ENCODE measurements around the gene MCC. TPM values are rescaled to one million over a fixed set of nuclear protein-coding genes. Genes with fewer than 3 reads are reported as not detected.

Gene MCC
- total and polyA plus RNA-seq, 2 donors (not counting 1 experiment from before 2014, with no cell fraction given), result 3.2 to 41.3 TPM

GRCh38 chr5:113244966-113245365, 243.3 kb downstream of the MCC start:
- TF ChIP-seq EZH2 (IDR thresholded peaks at IDR 0.05; ENCODE audit: low read length, missing control alignments) (no peak), CTCF (conservative IDR thresholded peaks at IDR 0.05 in 1 of 2, IDR thresholded peaks at IDR 0.05 in 1 of 2; ENCODE audit: low read depth in 1 of 2, low read length in 2 of 2) (no peak)
- no peaks in the 10 kb centered on the region for H3K4me1 ChIP-seq (ENCODE audit: control insufficient read depth, extremely low read depth, insufficient read depth, low read length)
- no peak for DNase-seq (ENCODE audit: low read depth in 2 of 2)
- no peaks in the 10 kb centered on the region for H3K9me3 ChIP-seq (ENCODE audit: control insufficient read depth, insufficient read depth, low read depth, low read length)
- no peak overlapping the region for H3K27ac ChIP-seq (ENCODE audit: insufficient read depth, low read length)
- no peaks in the 10 kb centered on the region for H4K20me1 ChIP-seq (ENCODE audit: control insufficient read depth, extremely low read depth, insufficient read depth, low read length)
- no peak overlapping the region for H2AFZ ChIP-seq (ENCODE audit: low read length)
- H3K4me3 ChIP-seq (replicated peaks in 1 of 4; ENCODE audit: control extremely low read depth in 1 of 4, insufficient read depth in 1 of 4, low read depth in 3 of 4, low read length in 4 of 4), result no peak overlapping the region
- no peaks in the 10 kb centered on the region for H3K36me3 ChIP-seq (ENCODE audit: control insufficient read depth, insufficient read depth, low read length)
- H3K9ac ChIP-seq (ENCODE audit: insufficient read depth, low read length), result no peak overlapping the region
- H3K4me2 ChIP-seq (ENCODE audit: extremely low read depth, insufficient read depth, low read length), result no peak overlapping the region
- no peaks in the 10 kb centered on the region for H3K79me2 ChIP-seq (ENCODE audit: control insufficient read depth, insufficient read depth, low read length)
- no peaks in the 10 kb centered on the region for H3K27me3 ChIP-seq (ENCODE audit: control insufficient read depth, insufficient read depth, low read length)

- Histone ChIP-seq H3K27me3 (ENCODE audit: control insufficient read depth, insufficient read depth, low read length) (no peaks in the 10 kb centered on the region), H3K4me2 (ENCODE audit: extremely low read depth, insufficient read depth, low read length) (no peak overlapping the region), H3K4me3 (replicated peaks in 1 of 4; ENCODE audit: control extremely low read depth in 1 of 4, insufficient read depth in 1 of 4, low read depth in 3 of 4, low read length in 4 of 4) (no peak overlapping the region), H3K79me2 (ENCODE audit: control insufficient read depth, insufficient read depth, low read length) (no peaks in the 10 kb centered on the region), H3K9ac (ENCODE audit: insufficient read depth, low read length) (no peak overlapping the region), H3K9me3 (ENCODE audit: control insufficient read depth, insufficient read depth, low read depth, low read length) (no peaks in the 10 kb centered on the region), H3K27ac (ENCODE audit: insufficient read depth, low read length) (no peak overlapping the region), H2AFZ (ENCODE audit: low read length) (no peak overlapping the region), H3K4me1 (ENCODE audit: control insufficient read depth, extremely low read depth, insufficient read depth, low read length) (no peaks in the 10 kb centered on the region), H4K20me1 (ENCODE audit: control insufficient read depth, extremely low read depth, insufficient read depth, low read length) (no peaks in the 10 kb centered on the region), H3K36me3 (ENCODE audit: control insufficient read depth, insufficient read depth, low read length) (no peaks in the 10 kb centered on the region)
- DNase-seq (ENCODE audit: low read depth in 2 of 2), result no peak
- TF ChIP-seq EZH2 (IDR thresholded peaks at IDR 0.05; ENCODE audit: low read length, missing control alignments), result no peak
- no peak for TF ChIP-seq CTCF (conservative IDR thresholded peaks at IDR 0.05 in 1 of 2, IDR thresholded peaks at IDR 0.05 in 1 of 2; ENCODE audit: low read depth in 1 of 2, low read length in 2 of 2)
These were observed 244.9 kb downstream of the MCC start for GRCh38 chr5:113243349-113243664.

- Histone ChIP-seq H2AFZ (ENCODE audit: low read length) (no peak overlapping the region), H3K36me3 (ENCODE audit: control insufficient read depth, insufficient read depth, low read length) (no peaks in the 10 kb centered on the region), H3K9me3 (ENCODE audit: control insufficient read depth, insufficient read depth, low read depth, low read length) (no peaks in the 10 kb centered on the region), H4K20me1 (ENCODE audit: control insufficient read depth, extremely low read depth, insufficient read depth, low read length) (no peaks in the 10 kb centered on the region), H3K4me1 (ENCODE audit: control insufficient read depth, extremely low read depth, insufficient read depth, low read length) (no peaks in the 10 kb centered on the region), H3K4me2 (ENCODE audit: extremely low read depth, insufficient read depth, low read length) (no peak overlapping the region), H3K79me2 (ENCODE audit: control insufficient read depth, insufficient read depth, low read length) (no peaks in the 10 kb centered on the region), H3K9ac (ENCODE audit: insufficient read depth, low read length) (no peak overlapping the region), H3K27me3 (ENCODE audit: control insufficient read depth, insufficient read depth, low read length) (no peaks in the 10 kb centered on the region), H3K27ac (ENCODE audit: insufficient read depth, low read length) (no peak overlapping the region), H3K4me3 (replicated peaks in 1 of 4; ENCODE audit: control extremely low read depth in 1 of 4, insufficient read depth in 1 of 4, low read depth in 3 of 4, low read length in 4 of 4) (no peak overlapping the region)
- DNase-seq (ENCODE audit: low read depth in 2 of 2), result peak in 1 of 2 donors; percentile 25
- TF ChIP-seq EZH2 (IDR thresholded peaks at IDR 0.05; ENCODE audit: low read length, missing control alignments) (no peak), CTCF (conservative IDR thresholded peaks at IDR 0.05 in 1 of 2, IDR thresholded peaks at IDR 0.05 in 1 of 2; ENCODE audit: low read depth in 1 of 2, low read length in 2 of 2) (no peak)
These were observed 245.5 kb downstream of the MCC start for GRCh38 chr5:113242481-113243348.
